H9 (cell line): ENCODE results near the gene C3. TPM values are rescaled to one million over a fixed set of nuclear protein-coding genes. Genes with fewer than 3 reads are reported as not detected.

ENCODE experiments used
- DNase-seq: peaks from one replicate; pipeline ENCODE4 v3.0.0-alpha.2; 2017
- H2AFZ ChIP-seq: one replicate; pipeline ENCODE4 v1.6.1; 2013; ENCODE audit warnings: mild to moderate bottlenecking, low read length, control low read depth, moderate library complexity
- H2AK5ac ChIP-seq: 2 replicates; pipeline ENCODE4 v1.6.1; 2013; ENCODE audit warnings: low read length, control low read depth, mixed read lengths; ENCODE audit not compliant: insufficient read length
- H2BK120ac ChIP-seq: one replicate; pipeline ENCODE4 v1.6.1; 2013; ENCODE audit warnings: low read depth, mild to moderate bottlenecking, low read length, control low read depth, inconsistent platforms; ENCODE audit not compliant: poor library complexity, severe bottlenecking
- H2BK12ac ChIP-seq: 2 replicates; pipeline ENCODE4 v1.6.1; 2013; ENCODE audit warnings: low read length, control low read depth, mixed read lengths, low read depth; ENCODE audit not compliant: insufficient read length
- H2BK15ac ChIP-seq: 2 replicates; pipeline ENCODE4 v1.6.1; 2013; ENCODE audit warnings: low read depth, low read length, control low read depth
- H2BK20ac ChIP-seq: one replicate; pipeline ENCODE4 v1.6.1; 2013; ENCODE audit warnings: low read depth, mild to moderate bottlenecking, low read length, control low read depth, inconsistent platforms; ENCODE audit not compliant: poor library complexity, severe bottlenecking
- H2BK5ac ChIP-seq: 2 replicates; pipeline ENCODE4 v1.6.1; 2013; ENCODE audit warnings: low read length, control low read depth, mixed read lengths; ENCODE audit not compliant: insufficient read length
- H3K14ac ChIP-seq: 2 replicates; pipeline ENCODE4 v1.6.1; 2013; ENCODE audit warnings: low read length, control low read depth; ENCODE audit not compliant: insufficient read depth
- H3K18ac ChIP-seq: 2 replicates; pipeline ENCODE4 v1.6.1; 2013; ENCODE audit warnings: low read depth, mild to moderate bottlenecking, mixed read lengths, low read length, control low read depth; ENCODE audit not compliant: insufficient read length
- H3K23ac ChIP-seq: 2 replicates; pipeline ENCODE4 v1.6.1; 2013; ENCODE audit warnings: low read length, control low read depth, mixed read lengths, low read depth; ENCODE audit not compliant: insufficient read length
- H3K23me2 ChIP-seq: 2 replicates; pipeline ENCODE4 v1.6.1; 2013; ENCODE audit warnings: low read depth, mild to moderate bottlenecking, mixed read lengths, low read length, control low read depth; ENCODE audit not compliant: insufficient read length, poor library complexity, severe bottlenecking
- H3K27ac ChIP-seq: 2 replicates; pipeline ENCODE4 v1.5.1; 2013; ENCODE audit warnings: low read length, control low read depth, mixed read lengths, low read depth; ENCODE audit not compliant: insufficient read length
- H3K27me3 ChIP-seq: 2 replicates; pipeline ENCODE4 v1.6.1; 2013; ENCODE audit warnings: low read length, control low read depth, inconsistent platforms; ENCODE audit not compliant: insufficient read depth
- H3K4ac ChIP-seq: 2 replicates; pipeline ENCODE4 v1.6.1; 2013; ENCODE audit warnings: low read depth, mild to moderate bottlenecking, control low read depth, inconsistent platforms, low read length, moderate library complexity
- H3K4me1 ChIP-seq: 2 replicates; pipeline ENCODE4 v1.6.1; 2013; ENCODE audit warnings: low read length, control low read depth, inconsistent platforms; ENCODE audit not compliant: insufficient read depth
- H3K4me2 ChIP-seq: 2 replicates; pipeline ENCODE4 v1.6.1; 2013; ENCODE audit warnings: low read length, control low read depth, mixed read lengths; ENCODE audit not compliant: insufficient read length, insufficient read depth
- H3K56ac ChIP-seq: 2 replicates; pipeline ENCODE4 v1.6.1; 2013; ENCODE audit warnings: low read depth, mild to moderate bottlenecking, mixed read lengths, low read length, control low read depth; ENCODE audit not compliant: insufficient read length
- H3K79me1 ChIP-seq: 2 replicates; pipeline ENCODE4 v1.6.1; 2013; ENCODE audit warnings: low read depth, mild to moderate bottlenecking, moderate library complexity, low read length, control low read depth, inconsistent platforms; ENCODE audit not compliant: insufficient read depth, poor library complexity, severe bottlenecking
- H3K79me2 ChIP-seq: 2 replicates; pipeline ENCODE4 v1.6.1; 2013; ENCODE audit warnings: low read length, control low read depth, inconsistent platforms; ENCODE audit not compliant: insufficient read depth
- H3K9ac ChIP-seq: 2 replicates; pipeline ENCODE4 v1.6.1; 2013; ENCODE audit warnings: low read length, control low read depth, mixed read lengths; ENCODE audit not compliant: insufficient read length; ENCODE audit errors: extremely low read depth
- H3K9me3 ChIP-seq: one replicate; pipeline ENCODE4 v1.6.1; 2013; ENCODE audit warnings: low read depth, low read length, inconsistent platforms; ENCODE audit not compliant: control insufficient read depth
- H3T11ph ChIP-seq: one replicate; pipeline ENCODE4 v1.6.1; 2013; ENCODE audit warnings: mild to moderate bottlenecking, low read length, control low read depth, inconsistent platforms
- H4K20me1 ChIP-seq: one replicate; pipeline ENCODE4 v1.6.1; 2013; ENCODE audit not compliant: control insufficient read depth, insufficient read length, insufficient read depth
- H4K5ac ChIP-seq: 2 replicates; pipeline ENCODE4 v1.6.1; 2013; ENCODE audit warnings: low read depth, mild to moderate bottlenecking, mixed read lengths, low read length, control low read depth; ENCODE audit not compliant: insufficient read length
- H4K8ac ChIP-seq: replicated peaks from 2 replicates; pipeline ENCODE4 v1.6.1; 2013; ENCODE audit warnings: low read length, control low read depth, mixed read lengths, low read depth; ENCODE audit not compliant: insufficient read length
- H4K91ac ChIP-seq: 2 replicates; pipeline ENCODE4 v1.6.1; 2013; ENCODE audit warnings: low read depth, mild to moderate bottlenecking, moderate library complexity, mixed read lengths, low read length, control low read depth; ENCODE audit not compliant: insufficient read length
- H3K27ac Mint-ChIP-seq, 3 experiments: 2 replicates in 2 of 3; 3 replicates in 1 of 3; pipeline ENCODE4 v1.8.0; 2020 to 2021; ENCODE audit warnings: mixed read lengths in 3 of 3, mild to moderate bottlenecking in 1 of 3, moderate library complexity in 1 of 3
- H3K27me3 Mint-ChIP-seq: 2 replicates; pipeline ENCODE4 v1.8.0; 2021; ENCODE audit warnings: low read depth, mild to moderate bottlenecking, moderate library complexity, mixed read lengths
- H3K36me3 Mint-ChIP-seq, 3 experiments: 2 replicates in 2 of 3; 3 replicates in 1 of 3; pipeline ENCODE4 v1.8.0; 2020 to 2021; ENCODE audit warnings: low read depth in 3 of 3, mixed read lengths in 3 of 3; ENCODE audit not compliant: insufficient read depth in 1 of 3
- H3K4me1 Mint-ChIP-seq, 2 experiments: 2 replicates each; pipeline ENCODE4 v1.8.0; 2020; ENCODE audit warnings: mixed read lengths in 2 of 2
- H3K4me3 Mint-ChIP-seq, 2 experiments: 2 replicates in 1 of 2; 3 replicates in 1 of 2; pipeline ENCODE4 v1.8.0; 2020 to 2021; ENCODE audit warnings: mild to moderate bottlenecking in 2 of 2, mixed read lengths in 2 of 2, moderate library complexity in 1 of 2
- H3K9me3 Mint-ChIP-seq, 2 experiments: 2 replicates in 1 of 2; 3 replicates in 1 of 2; pipeline ENCODE4 v1.8.0; 2020; ENCODE audit warnings: mild to moderate bottlenecking in 2 of 2, mixed read lengths in 2 of 2, moderate library complexity in 1 of 2
- WGBS: extraction: QIAGEN DNeasy Blood & Tissue Kit; methylation state at CpG from one replicate; pipeline ENCODE4 v1.1.7; 2013; ENCODE audit warnings: missing lambda C conversion rate, low lambda C conversion rate, mixed read lengths; ENCODE audit not compliant: insufficient read length; ENCODE audit errors: extremely low coverage; 5-methylcytosine and 5-hydroxymethylcytosine counted together
- total RNA-seq: library from RNA; stranded (reverse); gene quantifications from 2 replicates; pipeline ENCODE4 v1.2.1, GENCODE V29; 2021
- TF ChIP-seq, protein P1 (sequence below): fragments of 200-600 bp; sonication (generic); conservative IDR thresholded peaks from 3 replicates; pipeline ENCODE4 v1.8.0; 2021; ENCODE audit warnings: antibody characterized with exemption, mild to moderate bottlenecking

C3 gene
- total RNA-seq, 1 experiment from 2014 or later = 5.9 TPM

DNA sequence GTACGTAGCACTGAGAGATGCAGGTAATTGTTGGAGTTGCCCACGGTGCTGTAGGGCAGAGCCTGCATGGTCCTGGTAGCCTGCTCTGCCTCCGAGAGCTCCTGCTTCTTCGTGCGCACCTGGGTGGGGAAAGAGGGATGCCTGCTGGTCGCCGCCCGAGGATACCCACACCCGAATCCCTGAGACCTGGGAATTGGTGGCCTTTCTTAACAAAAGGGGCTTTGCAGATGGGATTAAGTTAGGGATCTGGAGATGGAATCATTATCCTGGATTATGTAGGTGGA, 9.4 kb downstream of the C3 start:
- H2BK120ac ChIP-seq = no peak overlapping the region
- H3K4ac ChIP-seq = no peak overlapping the region
- peak overlapping the region; percentile 55 to 81 for H3K4me3 Mint-ChIP-seq
- no CpG with 5 or more reads among the region's 9 CpGs for WGBS
- peak overlapping the region; percentile 18 for H3K4me2 ChIP-seq
- H3K4me1 ChIP-seq = no peaks in the 10 kb centered on the region
- H2BK15ac ChIP-seq = no peak overlapping the region
- TF ChIP-seq, protein P1, sequence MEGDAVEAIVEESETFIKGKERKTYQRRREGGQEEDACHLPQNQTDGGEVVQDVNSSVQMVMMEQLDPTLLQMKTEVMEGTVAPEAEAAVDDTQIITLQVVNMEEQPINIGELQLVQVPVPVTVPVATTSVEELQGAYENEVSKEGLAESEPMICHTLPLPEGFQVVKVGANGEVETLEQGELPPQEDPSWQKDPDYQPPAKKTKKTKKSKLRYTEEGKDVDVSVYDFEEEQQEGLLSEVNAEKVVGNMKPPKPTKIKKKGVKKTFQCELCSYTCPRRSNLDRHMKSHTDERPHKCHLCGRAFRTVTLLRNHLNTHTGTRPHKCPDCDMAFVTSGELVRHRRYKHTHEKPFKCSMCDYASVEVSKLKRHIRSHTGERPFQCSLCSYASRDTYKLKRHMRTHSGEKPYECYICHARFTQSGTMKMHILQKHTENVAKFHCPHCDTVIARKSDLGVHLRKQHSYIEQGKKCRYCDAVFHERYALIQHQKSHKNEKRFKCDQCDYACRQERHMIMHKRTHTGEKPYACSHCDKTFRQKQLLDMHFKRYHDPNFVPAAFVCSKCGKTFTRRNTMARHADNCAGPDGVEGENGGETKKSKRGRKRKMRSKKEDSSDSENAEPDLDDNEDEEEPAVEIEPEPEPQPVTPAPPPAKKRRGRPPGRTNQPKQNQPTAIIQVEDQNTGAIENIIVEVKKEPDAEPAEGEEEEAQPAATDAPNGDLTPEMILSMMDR = no peak
- H2BK12ac ChIP-seq = no peak overlapping the region
- no peak overlapping the region for H3K23ac ChIP-seq
- no peak overlapping the region for H4K8ac ChIP-seq
- H2AFZ ChIP-seq = no peak overlapping the region
- peaks cover 53% of the 10 kb centered on the region for H3K27me3 Mint-ChIP-seq
- no peak overlapping the region for H2AK5ac ChIP-seq
- peaks cover 14 to 29% of the 10 kb centered on the region in 2 experiments for H3K4me1 Mint-ChIP-seq
- H3K36me3 Mint-ChIP-seq = no peaks in the 10 kb centered on the region; a peak in 1 of 7 replicates
- no peaks in the 10 kb centered on the region for H3K79me1 ChIP-seq
- no peaks in the 10 kb centered on the region for H3K79me2 ChIP-seq
- no peak overlapping the region for H3T11ph ChIP-seq
- H3K9ac ChIP-seq = no peak overlapping the region
- no peaks in the 10 kb centered on the region for H3K23me2 ChIP-seq
- no peak overlapping the region for H3K14ac ChIP-seq
- no peak overlapping the region for H3K27ac ChIP-seq
- H3K9me3 ChIP-seq = no peaks in the 10 kb centered on the region
- no peak overlapping the region for H2BK20ac ChIP-seq
- H4K5ac ChIP-seq = no peak overlapping the region
- no peak overlapping the region for H2BK5ac ChIP-seq
- H4K91ac ChIP-seq = no peak overlapping the region
- no peaks in the 10 kb centered on the region; the same call in 1 of the 2 replicates for H3K27me3 ChIP-seq
- H3K27ac Mint-ChIP-seq = no peak overlapping the region
- H4K20me1 ChIP-seq = no peaks in the 10 kb centered on the region
- no peak for DNase-seq
- H3K56ac ChIP-seq = no peak overlapping the region
- peaks cover 3 to 8% of the 10 kb centered on the region in 2 experiments for H3K9me3 Mint-ChIP-seq
- no peak overlapping the region for H3K18ac ChIP-seq
